ENCODE data around the gene CYP21A2.
"Not testable (repeated sequence)": the region's sequence is repeated elsewhere in the genome, so short reads cannot be mapped to it uniquely, and the experiment has no call there.

CYP21A2 gene

GRCh38 chr6:32037598-32038524, at the start of gene CYP21A2:
Gene CYP21A2 (plus strand): TSS chr6:32038415. CDS start chr6:32038423, 8 bp downstream.
- in situ Hi-C loops (cut with HindIII; ENCODE audit: low pct_ligation_motif_present, low sequenced_read_pairs); DNase-seq; H3K36me3 ChIP-seq (replicated peaks); H3K4me3 ChIP-seq (ENCODE audit: low read depth, low read length); H3K27ac ChIP-seq; H3K27me3 ChIP-seq (replicated peaks): not testable (repeated sequence)

GRCh38 chr6:31989363-31989762, 48.9 kb upstream of the CYP21A2 start:
- DNase-seq; in situ Hi-C loops (cut with HindIII; ENCODE audit: low pct_ligation_motif_present, low sequenced_read_pairs): not testable (repeated sequence)

GRCh38 chr6:31994421-31994820, 43.8 kb upstream of the CYP21A2 start:
- H3K27me3 ChIP-seq (replicated peaks); in situ Hi-C loops (cut with HindIII; ENCODE audit: low pct_ligation_motif_present, low sequenced_read_pairs); H3K36me3 ChIP-seq (replicated peaks); DNase-seq; H3K27ac ChIP-seq; H3K4me3 ChIP-seq (ENCODE audit: low read depth, low read length): not testable (repeated sequence)

More at GRCh38 chr6:31989363-31989762, 48.9 kb upstream of the CYP21A2 start:
- H3K27me3 ChIP-seq (replicated peaks); H3K4me3 ChIP-seq (ENCODE audit: low read depth, low read length); H3K27ac ChIP-seq; H3K36me3 ChIP-seq (replicated peaks): not testable (repeated sequence)

GRCh38 chr6:31996385-31996784, 41.8 kb upstream of the CYP21A2 start:
- DNase-seq; H3K27me3 ChIP-seq (replicated peaks); H3K36me3 ChIP-seq (replicated peaks); in situ Hi-C loops (cut with HindIII; ENCODE audit: low pct_ligation_motif_present, low sequenced_read_pairs); H3K27ac ChIP-seq; H3K4me3 ChIP-seq (ENCODE audit: low read depth, low read length): not testable (repeated sequence)

DNA sequence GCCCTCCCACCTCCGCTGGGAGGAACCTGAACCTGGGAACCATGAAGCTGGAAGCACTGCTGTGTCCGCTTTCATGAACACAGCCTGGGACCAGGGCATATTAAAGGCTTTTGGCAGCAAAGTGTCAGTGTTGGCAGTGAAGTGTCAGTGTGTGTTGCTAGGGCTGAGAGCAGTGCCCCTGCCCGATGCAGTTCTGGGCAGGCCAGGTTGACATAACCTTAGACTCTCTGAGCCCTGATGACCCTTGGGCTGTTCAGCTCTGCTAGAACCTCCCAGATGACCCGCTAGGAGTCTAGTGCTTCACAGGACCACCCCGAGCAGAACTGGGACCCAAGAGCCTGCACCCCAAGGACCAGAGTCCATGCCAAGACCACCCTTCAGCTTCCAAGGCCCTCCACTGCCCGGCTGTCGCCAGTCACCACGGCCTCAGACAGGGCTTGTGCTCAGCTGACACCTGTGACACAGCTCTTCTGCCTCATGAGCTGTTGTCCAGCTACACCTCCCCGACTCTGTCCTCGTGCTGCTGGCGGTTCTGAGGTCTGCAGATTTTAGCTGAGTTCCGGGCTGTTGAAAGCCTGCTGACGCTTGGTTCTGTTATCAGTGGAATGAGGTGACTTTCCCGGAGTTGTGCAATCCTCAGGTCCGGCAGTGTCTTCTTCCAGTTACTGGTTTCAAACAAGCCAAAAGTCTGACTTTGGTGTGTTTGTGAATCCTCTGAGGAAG, 35.5 kb upstream of the CYP21A2 start:
- DNase-seq; in situ Hi-C loops (cut with HindIII; ENCODE audit: low pct_ligation_motif_present, low sequenced_read_pairs); H3K4me3 ChIP-seq (ENCODE audit: low read depth, low read length); H3K36me3 ChIP-seq (replicated peaks); H3K27me3 ChIP-seq (replicated peaks); H3K27ac ChIP-seq: not testable (repeated sequence)

GRCh38 chr6:32003301-32003700, 34.9 kb upstream of the CYP21A2 start:
- in situ Hi-C loops (cut with HindIII; ENCODE audit: low pct_ligation_motif_present, low sequenced_read_pairs); H3K27ac ChIP-seq; H3K4me3 ChIP-seq (ENCODE audit: low read depth, low read length); DNase-seq; H3K27me3 ChIP-seq (replicated peaks); H3K36me3 ChIP-seq (replicated peaks): not testable (repeated sequence)

DNA sequence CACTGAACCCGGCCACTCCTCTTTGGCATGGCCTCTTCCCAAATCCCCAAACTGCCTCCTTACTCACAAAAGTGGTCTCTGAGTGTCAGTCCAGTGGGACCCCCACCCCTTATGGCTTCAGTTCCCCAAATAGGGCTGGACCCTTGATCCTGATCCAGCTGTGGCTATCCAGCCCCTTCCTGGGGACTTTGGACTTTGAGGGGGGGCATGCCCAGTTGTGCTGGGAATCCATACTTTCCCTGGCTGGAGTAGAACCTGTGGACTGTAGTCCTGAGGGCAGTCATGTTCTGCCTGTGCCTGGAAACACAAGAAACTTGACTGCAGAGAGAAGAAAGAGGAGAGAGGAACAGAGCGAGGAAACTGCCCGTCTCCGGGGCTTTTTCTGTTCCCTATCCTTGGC, 33.8 kb upstream of the CYP21A2 start:
- H3K27me3 ChIP-seq (replicated peaks); in situ Hi-C loops (cut with HindIII; ENCODE audit: low pct_ligation_motif_present, low sequenced_read_pairs); H3K36me3 ChIP-seq (replicated peaks); H3K27ac ChIP-seq; DNase-seq; H3K4me3 ChIP-seq (ENCODE audit: low read depth, low read length): not testable (repeated sequence)

DNA sequence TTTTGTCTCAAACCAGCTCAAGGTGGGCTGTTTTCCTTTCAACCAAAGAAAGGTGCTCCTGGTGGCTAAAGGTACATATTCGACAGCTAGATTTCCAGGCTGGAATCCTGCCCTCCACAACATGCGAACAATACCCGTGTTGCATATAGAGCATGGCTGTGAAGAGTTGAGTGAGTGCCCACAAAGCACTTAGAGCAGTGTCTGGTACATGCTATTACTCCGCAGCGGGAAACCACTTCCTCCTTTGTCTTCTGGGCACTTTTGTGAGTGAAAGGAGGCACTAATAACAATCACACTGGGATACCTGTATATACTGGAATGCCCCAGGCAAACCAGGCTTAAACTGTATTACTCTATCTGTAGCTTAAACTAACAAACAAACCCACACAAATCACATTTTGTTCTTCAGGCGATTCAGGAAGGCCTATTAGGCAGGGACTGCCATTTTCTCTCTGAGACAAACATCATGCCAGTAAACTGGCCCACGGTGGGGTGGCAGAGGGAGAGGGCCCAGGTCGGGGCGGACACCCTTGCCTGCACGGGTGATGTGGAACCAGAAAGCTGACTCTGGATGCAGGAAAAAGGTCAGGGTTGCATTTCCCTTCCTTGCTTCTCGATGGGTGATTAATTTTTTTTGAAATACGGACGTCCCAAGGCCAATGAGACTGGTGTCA, 33.2 kb upstream of the CYP21A2 start:
- H3K27me3 ChIP-seq (replicated peaks); DNase-seq; H3K27ac ChIP-seq; H3K4me3 ChIP-seq (ENCODE audit: low read depth, low read length); in situ Hi-C loops (cut with HindIII; ENCODE audit: low pct_ligation_motif_present, low sequenced_read_pairs); H3K36me3 ChIP-seq (replicated peaks): not testable (repeated sequence)

DNA sequence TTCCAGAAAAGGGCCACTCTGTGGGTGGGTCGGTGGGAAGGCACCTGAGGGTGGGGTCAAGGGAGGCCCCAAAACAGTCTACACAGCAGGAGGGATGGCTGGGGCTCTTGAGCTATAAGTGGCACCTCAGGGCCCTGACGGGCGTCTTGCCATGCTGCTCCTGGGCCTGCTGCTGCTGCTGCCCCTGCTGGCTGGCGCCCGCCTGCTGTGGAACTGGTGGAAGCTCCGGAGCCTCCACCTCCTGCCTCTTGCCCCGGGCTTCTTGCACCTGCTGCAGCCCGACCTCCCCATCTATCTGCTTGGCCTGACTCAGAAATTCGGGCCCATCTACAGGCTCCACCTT, 32.7 kb upstream of the CYP21A2 start:
- H3K27me3 ChIP-seq (replicated peaks); DNase-seq; H3K36me3 ChIP-seq (replicated peaks); H3K4me3 ChIP-seq (ENCODE audit: low read depth, low read length); in situ Hi-C loops (cut with HindIII; ENCODE audit: low pct_ligation_motif_present, low sequenced_read_pairs); H3K27ac ChIP-seq: not testable (repeated sequence)

- in situ Hi-C loops (cut with HindIII; ENCODE audit: low pct_ligation_motif_present, low sequenced_read_pairs); H3K27me3 ChIP-seq (replicated peaks); H3K27ac ChIP-seq; H3K4me3 ChIP-seq (ENCODE audit: low read depth, low read length); H3K36me3 ChIP-seq (replicated peaks); DNase-seq: not testable (repeated sequence)
These were observed 32.2 kb upstream of the CYP21A2 start for GRCh38 chr6:32005991-32006529.

DNA sequence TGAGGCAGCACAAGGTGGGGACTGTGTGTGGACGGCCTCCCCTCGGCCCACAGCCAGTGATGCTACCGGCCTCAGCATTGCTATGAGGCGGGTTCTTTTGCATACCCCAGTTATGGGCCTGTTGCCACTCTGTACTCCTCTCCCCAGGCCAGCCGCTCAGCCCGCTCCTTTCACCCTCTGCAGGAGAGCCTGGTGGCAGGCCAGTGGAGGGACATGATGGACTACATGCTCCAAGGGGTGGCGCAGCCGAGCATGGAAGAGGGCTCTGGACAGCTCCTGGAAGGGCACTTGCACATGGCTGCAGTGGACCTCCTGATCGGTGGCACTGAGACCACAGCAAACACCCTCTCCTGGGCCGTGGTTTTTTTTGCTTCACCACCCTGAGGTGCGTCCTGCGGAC, 31.1 kb upstream of the CYP21A2 start:
- in situ Hi-C loops (cut with HindIII; ENCODE audit: low pct_ligation_motif_present, low sequenced_read_pairs); DNase-seq; H3K36me3 ChIP-seq (replicated peaks); H3K27ac ChIP-seq; H3K27me3 ChIP-seq (replicated peaks); H3K4me3 ChIP-seq (ENCODE audit: low read depth, low read length): not testable (repeated sequence)

- H3K4me3 ChIP-seq (ENCODE audit: low read depth, low read length); DNase-seq; H3K27me3 ChIP-seq (replicated peaks); H3K36me3 ChIP-seq (replicated peaks); H3K27ac ChIP-seq; in situ Hi-C loops (cut with HindIII; ENCODE audit: low pct_ligation_motif_present, low sequenced_read_pairs): not testable (repeated sequence)
These were observed 30.2 kb upstream of the CYP21A2 start for GRCh38 chr6:32008037-32008436.

DNA sequence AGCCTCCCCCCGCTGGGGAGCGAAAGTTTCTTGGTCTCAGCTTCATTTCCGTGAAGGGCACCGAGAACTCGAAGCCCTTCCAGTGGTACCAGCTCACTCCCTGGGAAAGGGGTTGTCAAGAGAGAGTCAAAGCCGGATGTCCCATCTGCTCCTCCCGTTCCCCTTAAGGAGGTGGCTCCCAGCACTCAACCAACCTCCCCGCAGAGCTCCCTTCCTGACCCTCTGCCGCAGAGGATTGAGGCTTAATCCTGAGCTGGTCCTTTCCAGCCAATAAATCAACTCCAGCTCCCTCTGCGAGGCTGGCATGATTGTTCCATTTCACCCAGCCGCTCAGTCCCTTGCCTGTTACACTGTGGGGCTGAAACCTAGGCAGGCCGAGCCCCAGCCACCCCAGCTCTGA, 29.6 kb upstream of the CYP21A2 start:
- DNase-seq; H3K27me3 ChIP-seq (replicated peaks); in situ Hi-C loops (cut with HindIII; ENCODE audit: low pct_ligation_motif_present, low sequenced_read_pairs): not testable (repeated sequence)

DNA sequence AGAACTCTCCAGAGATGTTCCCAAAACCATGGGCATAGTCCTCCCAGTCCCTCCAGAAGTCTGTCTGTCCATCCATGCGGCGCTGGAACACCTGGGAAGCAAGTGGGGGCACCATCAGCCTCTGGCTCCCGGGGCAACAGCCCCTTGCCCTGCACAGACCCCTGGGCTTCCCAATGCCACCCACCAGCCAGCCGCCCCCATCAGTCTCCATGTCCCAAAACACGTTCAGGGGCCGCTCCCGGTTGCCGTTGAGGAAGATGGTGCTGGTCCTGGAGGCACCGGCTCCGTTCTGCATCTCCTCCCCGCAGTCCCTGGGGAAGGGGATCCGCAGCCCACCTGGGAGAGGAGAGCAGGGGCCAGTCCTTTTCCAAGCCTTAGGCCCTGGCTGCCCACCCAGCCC, 28.7 kb upstream of the CYP21A2 start:
- H3K27ac ChIP-seq; H3K4me3 ChIP-seq (ENCODE audit: low read depth, low read length); DNase-seq; H3K27me3 ChIP-seq (replicated peaks); H3K36me3 ChIP-seq (replicated peaks); in situ Hi-C loops (cut with HindIII; ENCODE audit: low pct_ligation_motif_present, low sequenced_read_pairs): not testable (repeated sequence)

More for the DNA sequence above, 29.6 kb upstream of the CYP21A2 start:
- H3K4me3 ChIP-seq (ENCODE audit: low read depth, low read length); H3K36me3 ChIP-seq (replicated peaks); H3K27ac ChIP-seq: not testable (repeated sequence)
